Measurements from ENCODE around the gene CAPN5. TPM values are rescaled to one million over a fixed set of nuclear protein-coding genes. Genes with fewer than 3 reads are reported as not detected.
A peak's percentile ranks its signal among the peaks of the same experiment; 100 is the strongest.

The CAPN5 gene
- total RNA-seq, 1 donor from 2014 or later: 7.2 TPM

- Histone ChIP-seq H3K4me1 (no peaks in the 10 kb centered on the region), H3K9me3 (no peaks in the 10 kb centered on the region), H3K27me3 (ENCODE audit: low read depth) (no peaks in the 10 kb centered on the region), H3K36me3 (peaks cover 7% of the 10 kb centered on the region), H3K4me3 (no peak overlapping the region), H3K27ac (no peak overlapping the region)
- peak; percentile 53 for TF ChIP-seq CTCF (IDR thresholded peaks at IDR 0.05)
- no peak for DNase-seq
- no peak for ATAC-seq
- intact Hi-C loops (cut with DNase I): no loop called here
Observed at GRCh38 chr11:77113382-77114088, 46.8 kb downstream of the CAPN5 start.

GRCh38 chr11:77114089-77114463 is 47.3 kb downstream of the CAPN5 start:
- TF ChIP-seq CTCF (IDR thresholded peaks at IDR 0.05): no peak
- ATAC-seq (no peak), DNase-seq (no peak)
- H3K4me3 ChIP-seq: no peak overlapping the region
- H3K36me3 ChIP-seq: peaks cover 8% of the 10 kb centered on the region
- H3K27me3 ChIP-seq (ENCODE audit: low read depth): no peaks in the 10 kb centered on the region
- no peaks in the 10 kb centered on the region for H3K4me1 ChIP-seq
- intact Hi-C loops (cut with DNase I): no loop called here
- no peaks in the 10 kb centered on the region for H3K9me3 ChIP-seq
- H3K27ac ChIP-seq: no peak overlapping the region

GRCh38 chr11:77115181-77115611 is 48.4 kb downstream of the CAPN5 start:
- TF ChIP-seq CTCF (IDR thresholded peaks at IDR 0.05): no peak
- H3K27ac ChIP-seq: no peak overlapping the region
- no peak for ATAC-seq
- intact Hi-C loops (cut with DNase I): no loop called here
- H3K9me3 ChIP-seq: no peaks in the 10 kb centered on the region
- no peak for DNase-seq
- H3K36me3 ChIP-seq: peaks cover 8% of the 10 kb centered on the region
- H3K4me1 ChIP-seq: no peaks in the 10 kb centered on the region
- no peaks in the 10 kb centered on the region for H3K27me3 ChIP-seq (ENCODE audit: low read depth)
- H3K4me3 ChIP-seq: no peak overlapping the region

GRCh38 chr11:77115956-77116355 is 49.2 kb downstream of the CAPN5 start:
- intact Hi-C loops (cut with DNase I): no loop called here
- no peak for DNase-seq
- H3K4me3 ChIP-seq: no peak overlapping the region
- no peak overlapping the region for H3K27ac ChIP-seq
- H3K36me3 ChIP-seq: peaks cover 8% of the 10 kb centered on the region
- no peaks in the 10 kb centered on the region for H3K9me3 ChIP-seq
- TF ChIP-seq CTCF (IDR thresholded peaks at IDR 0.05): no peak
- no peaks in the 10 kb centered on the region for H3K27me3 ChIP-seq (ENCODE audit: low read depth)
- H3K4me1 ChIP-seq: no peaks in the 10 kb centered on the region
- ATAC-seq: no peak

GRCh38 chr11:77117492-77117891 is 50.7 kb downstream of the CAPN5 start:
- Histone ChIP-seq H3K4me1 (no peaks in the 10 kb centered on the region), H3K36me3 (peaks cover 8% of the 10 kb centered on the region), H3K27ac (no peak overlapping the region), H3K9me3 (no peaks in the 10 kb centered on the region), H3K27me3 (ENCODE audit: low read depth) (no peaks in the 10 kb centered on the region), H3K4me3 (no peak overlapping the region)
- no peak for TF ChIP-seq CTCF (IDR thresholded peaks at IDR 0.05)
- ATAC-seq (no peak), DNase-seq (no peak)
- intact Hi-C loops (cut with DNase I): no loop called here

Data from lower lobe of right lung (tissue), 2 donors.